Measurements from ENCODE around the gene OR52L1. TPM values are rescaled to one million over a fixed set of nuclear protein-coding genes. Genes with fewer than 3 reads are reported as not detected.

The OR52L1 gene
- not detected in 5 replicates for total RNA-seq (2022; extraction: Qiagen RNA extraction)

DNA sequence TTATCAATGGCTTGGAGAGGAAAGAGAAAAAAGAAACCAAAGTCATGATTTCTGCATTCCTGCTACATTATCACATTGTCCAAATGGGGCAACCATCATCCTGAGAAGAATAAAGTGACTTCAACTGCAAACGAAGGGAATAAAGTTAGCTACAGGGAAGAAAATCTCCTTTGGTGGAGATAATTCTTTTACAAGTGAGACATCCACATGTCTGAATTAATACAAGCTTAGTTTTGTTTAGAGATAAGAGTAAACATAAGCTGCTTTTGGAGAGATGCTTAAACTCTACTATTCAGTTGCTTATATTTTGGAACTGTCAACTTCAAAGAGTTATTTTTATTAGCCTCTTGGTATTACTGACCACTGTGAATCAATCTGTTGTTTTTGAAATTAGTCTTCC, at the start of gene OR52L1:
Gene OR52L1, minus strand, starts transcription at position 101 of the 400 bp plus-strand sequence. Its CDS starts 55 bp downstream, at position 46.

DNA sequence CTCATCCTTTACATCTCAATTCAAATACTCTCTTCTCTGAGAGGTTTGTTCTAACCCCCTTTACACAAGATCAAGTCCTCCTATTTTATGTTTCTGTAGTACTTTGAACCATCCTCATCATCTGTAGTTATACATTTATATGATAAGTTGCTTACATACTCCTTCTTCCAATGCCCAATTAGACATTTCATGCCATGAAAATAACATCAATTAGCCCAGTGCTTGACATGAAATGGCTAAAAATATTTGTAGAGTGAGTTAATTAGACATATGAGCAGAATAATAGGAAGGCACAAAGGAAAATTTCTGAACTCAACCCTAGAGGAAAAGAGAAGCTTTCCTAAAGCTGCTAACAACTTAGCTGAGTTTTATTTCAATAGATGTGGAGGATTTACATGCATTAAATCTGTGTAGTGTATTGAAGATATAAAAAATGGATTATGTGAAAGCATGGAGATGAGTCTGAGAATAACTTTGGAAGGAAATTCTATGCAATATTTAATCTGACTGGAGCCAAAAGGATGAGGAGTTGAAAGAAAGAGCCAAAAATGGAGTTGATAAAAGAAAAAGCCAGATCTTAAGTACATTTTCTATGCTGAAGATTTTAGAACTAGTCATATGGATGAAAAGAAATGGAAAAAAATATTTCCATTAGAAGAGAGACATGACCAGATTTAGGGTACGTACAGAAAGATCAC, 44.1 kb upstream of the OR52L1 start, which contains the start of gene OR56A1:
Gene OR56A1, minus strand, starts transcription at position 51 of the 698 bp plus-strand sequence. CDS start 3,066 bp downstream, outside the sequence.

DNA sequence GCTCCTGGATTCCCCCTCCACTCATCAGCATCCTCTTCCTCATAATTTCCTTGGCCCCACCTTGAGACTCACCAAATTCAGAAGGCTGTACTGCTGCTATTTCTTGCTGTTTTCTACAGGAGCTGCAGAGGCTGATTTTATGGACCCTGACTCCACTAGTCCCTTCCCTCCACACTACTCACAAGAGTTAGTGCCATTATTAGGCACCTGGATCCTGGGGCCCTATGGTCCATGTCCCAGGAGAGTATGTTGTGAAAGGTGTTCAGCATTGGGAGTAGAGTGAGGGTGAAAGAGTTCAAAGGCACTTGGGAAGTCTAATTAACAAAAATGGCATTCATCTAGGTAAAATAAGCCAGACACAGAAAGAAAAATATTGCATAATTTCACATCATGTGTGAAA, 20.1 kb upstream of the OR52L1 start, which contains the start of gene OR56A4:
Gene OR56A4, minus strand, starts transcription at position 101 of the 400 bp plus-strand sequence. CDS start 3,954 bp downstream, outside the sequence.

DNA sequence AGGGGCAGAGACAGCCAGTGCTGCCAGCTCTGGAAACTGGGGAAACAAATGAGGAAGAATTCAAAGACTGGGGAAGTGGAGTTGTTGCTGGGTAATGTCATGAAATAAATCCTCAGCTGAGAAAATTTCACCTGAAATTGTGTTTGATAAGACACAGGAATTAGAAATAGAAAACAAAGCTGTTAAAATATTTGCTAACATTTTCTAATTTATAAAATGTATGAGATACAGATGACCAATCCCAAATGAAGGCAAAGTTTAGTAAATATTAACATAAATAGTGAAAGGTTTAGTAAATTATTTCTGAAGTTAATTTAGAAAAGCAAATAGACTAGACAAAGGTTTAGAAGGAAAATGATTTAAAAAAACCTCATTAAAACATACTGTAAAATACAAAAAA, 18.4 kb downstream of the OR52L1 start, which contains the start of gene OR56A5:
Gene OR56A5, minus strand, starts transcription at position 101 of the 400 bp plus-strand sequence. Its CDS starts 0 bp downstream, at position 101.

GRCh38 chr11:5941951-5942350, 44.8 kb downstream of the OR52L1 start, which contains the start of gene OR56A3:
TSS of gene OR56A3 (plus strand) at chr11:5942251. CDS start at chr11:5947347, 5,096 bp downstream.

Other genes with a start within 250 kb of the OR52L1 start
- gene OR52N4, start 232.7 kb downstream of the OR52L1 start, total RNA-seq (2022; extraction: Qiagen RNA extraction) = not detected in 5 replicates
- gene OR52N5, start 203.6 kb downstream of the OR52L1 start, total RNA-seq (2022; extraction: Qiagen RNA extraction) = not detected in 5 replicates
- gene OR52N1, start 195.7 kb downstream of the OR52L1 start, total RNA-seq (2022; extraction: Qiagen RNA extraction) = not detected in 5 replicates
- gene OR52N2, start 178.1 kb downstream of the OR52L1 start, total RNA-seq (2022; extraction: Qiagen RNA extraction) = not detected in 5 replicates
- gene OR52E6, start 145.1 kb downstream of the OR52L1 start, total RNA-seq (2022; extraction: Qiagen RNA extraction) = not detected in 5 replicates
- gene OR52E8, start 129.3 kb downstream of the OR52L1 start, total RNA-seq (2022; extraction: Qiagen RNA extraction) = not detected in 5 replicates
- gene OR52E4, start 106.4 kb downstream of the OR52L1 start, total RNA-seq (2022; extraction: Qiagen RNA extraction) = not detected in 5 replicates
- not detected in 5 replicates for gene OR52E5, start 93.8 kb downstream of the OR52L1 start, total RNA-seq (2022; extraction: Qiagen RNA extraction)
- not detected in 5 replicates for gene OR56A3, start 44.7 kb downstream of the OR52L1 start, total RNA-seq (2022; extraction: Qiagen RNA extraction)
- gene OR56A5, start 18.5 kb downstream of the OR52L1 start, total RNA-seq (2022; extraction: Qiagen RNA extraction) = not detected in 5 replicates
- gene OR56A4, start 20.0 kb upstream of the OR52L1 start, total RNA-seq (2022; extraction: Qiagen RNA extraction) = not detected in 5 replicates
- not detected in 5 replicates for gene OR56A1, start 43.8 kb upstream of the OR52L1 start, total RNA-seq (2022; extraction: Qiagen RNA extraction)
- gene OR56B4, start 120.7 kb upstream of the OR52L1 start, total RNA-seq (2022; extraction: Qiagen RNA extraction) = not detected in 5 replicates
- not detected in 5 replicates for gene OR52B2, start 183.3 kb upstream of the OR52L1 start, total RNA-seq (2022; extraction: Qiagen RNA extraction)
- gene OR52W1, start 212.2 kb upstream of the OR52L1 start, total RNA-seq (2022; extraction: Qiagen RNA extraction) = not detected in 5 replicates
- gene C11orf42, start 218.6 kb upstream of the OR52L1 start, total RNA-seq (2022; extraction: Qiagen RNA extraction) = not detected in 5 replicates
- 14.6 to 20.3 TPM (median 16.2 TPM) in 5 replicates for gene FHIP1B, start 247.7 kb upstream of the OR52L1 start, total RNA-seq (2022; extraction: Qiagen RNA extraction)